HG03354 (cell line): Measurements from ENCODE around the gene GSK3B.
"Not testable (repeated sequence)": the region's sequence is repeated elsewhere in the genome, so short reads cannot be mapped to it uniquely, and the experiment has no call there.

Experiments
- ATAC-seq: cut with Tn5 transposase; IDR thresholded peaks from one replicate; pipeline ENCODE4 v1.9.1; 2021; ENCODE audit warnings: mild to moderate bottlenecking; ENCODE audit not compliant: unreplicated experiment, poor library complexity, severe bottlenecking

The GSK3B gene

GRCh38 chr3:120059081-120059864, 35.0 kb downstream of the GSK3B start:
- no peak for ATAC-seq

GRCh38 chr3:120057626-120058025, 36.6 kb downstream of the GSK3B start:
- peak; percentile 89 for ATAC-seq

GRCh38 chr3:120057029-120057428, 37.2 kb downstream of the GSK3B start:
- ATAC-seq, result no peak

GRCh38 chr3:120053647-120054046, 40.6 kb downstream of the GSK3B start:
- not testable (repeated sequence) for ATAC-seq

GRCh38 chr3:120052677-120053076, 41.6 kb downstream of the GSK3B start:
- ATAC-seq, result peak; percentile 57

GRCh38 chr3:120052225-120052624, 42.0 kb downstream of the GSK3B start:
- ATAC-seq, result peak; percentile 78

GRCh38 chr3:120051570-120051969, 42.7 kb downstream of the GSK3B start:
- ATAC-seq, result not testable (repeated sequence)

GRCh38 chr3:120049881-120050539, 44.2 kb downstream of the GSK3B start:
- ATAC-seq, result no peak

- no peak for ATAC-seq
Observed at GRCh38 chr3:120049072-120049471, 45.2 kb downstream of the GSK3B start.

- no peak for ATAC-seq
Observed at GRCh38 chr3:120048355-120049041, 45.7 kb downstream of the GSK3B start.

- no peak for ATAC-seq
Observed at GRCh38 chr3:120047686-120048085, 46.6 kb downstream of the GSK3B start.

- ATAC-seq, result no peak
Observed at GRCh38 chr3:120040813-120041377, 53.4 kb downstream of the GSK3B start.

- no peak for ATAC-seq
Observed at GRCh38 chr3:120039642-120040610, 54.3 kb downstream of the GSK3B start.

- no peak for ATAC-seq
Observed at GRCh38 chr3:120033596-120033995, 60.7 kb downstream of the GSK3B start.

GRCh38 chr3:120031561-120031960, 62.7 kb downstream of the GSK3B start:
- no peak for ATAC-seq

- ATAC-seq, result no peak
Observed at GRCh38 chr3:120029749-120030148, 64.5 kb downstream of the GSK3B start.

GRCh38 chr3:120028271-120029047, 65.8 kb downstream of the GSK3B start:
- no peak for ATAC-seq

- no peak for ATAC-seq
Observed at GRCh38 chr3:120027226-120027625, 67.0 kb downstream of the GSK3B start.

- no peak for ATAC-seq
Observed at GRCh38 chr3:120025520-120025919, 68.7 kb downstream of the GSK3B start.
